Activated CD8-positive, alpha-beta memory T cell treated with anti-CD3 and anti-CD28 coated beads, Interleukin-2, amount 50 U/mL, for 24 hours (primary cell): Measurements from ENCODE around the gene PDCD7.
"Not testable (repeated sequence)": the region's sequence is repeated elsewhere in the genome, so short reads cannot be mapped to it uniquely, and the experiment has no call there.

ENCODE experiments used
- DNase-seq: peaks from one replicate; pipeline ENCODE4 v3.0.0-alpha.2; 2020; ENCODE audit errors: extremely low read depth

PDCD7 gene

DNA sequence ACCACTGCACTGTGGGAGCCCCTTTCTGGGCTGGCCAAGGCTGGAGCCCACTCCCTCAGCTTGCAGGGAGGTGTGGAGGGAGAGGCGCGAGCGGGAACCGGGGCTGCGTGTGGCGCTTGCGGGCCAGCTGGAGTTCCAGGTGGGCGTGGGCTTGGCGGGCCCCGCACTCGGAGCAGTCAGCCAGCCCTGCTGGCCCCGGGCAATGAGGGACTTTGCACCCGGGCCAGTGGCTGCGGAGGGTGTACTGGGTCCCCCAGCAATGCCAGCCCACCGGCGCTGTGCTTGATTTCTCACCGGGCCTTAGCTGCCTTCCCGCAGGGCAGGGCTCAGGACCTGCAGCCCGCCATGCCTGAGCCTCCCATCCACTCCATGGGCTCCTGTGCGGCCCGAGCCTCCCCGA, 58.7 kb downstream of the PDCD7 start:
- not testable (repeated sequence) for DNase-seq

DNA sequence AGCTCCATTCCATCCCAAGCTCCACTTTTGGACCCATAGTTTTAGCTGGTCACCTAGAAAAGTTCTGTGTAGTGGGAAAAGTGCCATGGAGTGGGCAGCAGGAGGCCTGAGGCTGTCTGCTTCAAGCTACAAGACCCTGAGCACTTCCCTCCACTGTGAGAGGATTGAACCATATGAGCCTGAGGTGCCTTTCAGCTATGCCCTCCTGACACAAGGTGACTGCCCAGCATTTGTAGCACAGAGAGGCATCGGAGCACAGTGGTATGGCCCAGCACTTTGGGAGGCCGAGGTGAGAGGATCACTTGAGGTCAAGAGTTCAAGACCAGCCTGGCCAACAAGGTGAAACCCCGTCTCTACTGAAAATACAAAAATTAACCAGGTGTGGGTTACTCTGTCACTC, 61.0 kb downstream of the PDCD7 start:
- DNase-seq = no peak

DNA sequence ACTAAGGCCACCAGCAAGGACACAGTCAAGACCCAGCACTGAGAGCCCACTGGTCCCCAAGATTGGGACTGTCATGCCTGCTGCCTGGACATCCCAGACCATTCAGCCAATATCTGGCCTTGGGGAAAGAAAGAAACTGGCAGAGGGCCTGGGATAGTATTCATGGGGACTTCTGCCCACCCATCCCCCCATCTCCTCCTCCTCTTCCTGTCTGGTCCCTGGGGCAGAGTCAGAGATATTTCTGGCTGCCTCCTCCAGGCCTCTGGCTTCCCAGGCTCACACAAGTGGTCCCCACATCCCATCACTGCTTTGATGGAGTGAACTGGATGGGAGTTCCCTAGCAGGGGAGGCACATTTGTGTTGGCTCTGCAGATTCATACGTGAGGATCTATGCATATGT, 61.6 kb downstream of the PDCD7 start:
- no peak for DNase-seq

DNA sequence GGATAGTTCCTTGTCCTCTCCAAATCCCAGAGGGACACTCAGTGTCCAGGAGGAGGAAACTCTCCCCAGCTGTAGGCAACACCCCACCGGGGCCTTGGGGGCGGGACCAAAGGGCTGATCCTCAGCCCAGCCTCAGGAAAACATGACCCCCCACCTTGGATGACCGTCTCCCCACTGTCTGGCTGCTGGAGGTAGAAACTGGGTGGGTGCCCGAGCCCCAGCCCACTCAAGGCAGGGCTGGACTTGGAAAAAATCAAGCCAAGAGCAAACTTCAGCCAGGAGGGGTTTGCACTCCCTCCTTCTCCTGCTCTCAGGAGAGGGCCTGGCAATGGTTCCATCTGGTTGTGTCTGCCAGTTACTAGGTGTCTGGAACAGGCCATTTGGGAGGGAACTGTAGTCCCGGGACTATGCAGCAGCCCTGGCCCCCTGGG, 62.2 kb downstream of the PDCD7 start:
- DNase-seq = no peak

- no peak for DNase-seq
Observed at GRCh38 chr15:65069779-65070546, 63.6 kb downstream of the PDCD7 start.

DNA sequence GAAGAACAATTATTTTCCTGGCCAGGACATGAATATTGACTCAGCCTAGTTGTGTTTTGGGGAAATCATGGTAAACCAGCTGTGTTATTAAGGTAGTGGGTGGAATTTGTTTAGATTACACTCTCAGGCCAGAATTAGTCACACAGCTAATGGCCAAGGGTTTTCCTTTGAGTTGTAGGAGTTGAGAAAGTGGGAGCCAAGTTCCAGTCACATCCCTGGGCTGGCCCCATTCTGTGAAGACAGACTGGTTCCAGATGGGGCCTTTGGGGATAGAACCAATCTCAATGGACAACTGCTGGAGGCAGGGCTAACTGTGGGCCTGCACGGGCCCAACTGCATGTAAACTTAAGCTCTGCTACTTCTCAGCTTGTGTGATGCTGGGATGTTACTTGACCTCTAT, 64.4 kb downstream of the PDCD7 start:
- DNase-seq = no peak

DNA sequence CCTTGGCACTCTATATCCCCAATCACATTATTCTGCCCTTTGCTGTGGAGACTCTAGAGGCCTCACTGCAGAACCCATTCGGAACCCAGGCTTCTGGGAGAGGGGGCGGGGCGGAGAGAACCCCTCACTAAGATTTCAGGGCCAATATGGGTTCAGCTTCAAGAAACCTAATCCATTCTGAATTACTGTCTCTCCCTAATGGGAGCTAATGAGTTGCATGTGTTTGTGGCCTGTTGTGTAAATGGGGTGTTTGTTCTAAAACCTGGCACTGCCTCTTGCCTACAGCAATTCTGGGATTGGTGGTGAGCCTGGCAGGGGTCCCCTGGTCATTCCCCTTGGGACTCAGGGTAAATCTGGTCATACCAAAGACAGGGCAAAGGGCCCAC, 65.2 kb downstream of the PDCD7 start:
- no peak for DNase-seq

GRCh38 chr15:65067645-65068402, 65.8 kb downstream of the PDCD7 start, which contains the start of gene RASL12:
Gene RASL12 (minus strand): TSS chr15:65067991. CDS start chr15:65067835, 156 bp downstream.
- DNase-seq = no peak
